IPS-20b (cell line): ENCODE results near the gene ARPC4.
"Not testable (repeated sequence)": the region's sequence is repeated elsewhere in the genome, so short reads cannot be mapped to it uniquely, and the experiment has no call there.

Source experiments
- H3K27ac ChIP-seq: one replicate; pipeline ENCODE4 v1.5.1; 2013; ENCODE audit warnings: low read length
- H3K27me3 ChIP-seq: 2 replicates; pipeline ENCODE4 v1.6.1; 2013; ENCODE audit warnings: mild to moderate bottlenecking, low read length, inconsistent platforms; ENCODE audit not compliant: insufficient read depth
- H3K36me3 ChIP-seq: 2 replicates; pipeline ENCODE4 v1.6.1; 2013; ENCODE audit warnings: low read depth, mild to moderate bottlenecking, inconsistent platforms, low read length, moderate library complexity; ENCODE audit not compliant: insufficient read depth
- H3K4me1 ChIP-seq: 2 replicates; pipeline ENCODE4 v1.6.1; 2013; ENCODE audit warnings: mild to moderate bottlenecking, control low read depth, inconsistent platforms, low read length, moderate library complexity; ENCODE audit not compliant: insufficient read depth
- H3K4me3 ChIP-seq: 2 replicates; pipeline ENCODE4 v1.5.1; 2013; ENCODE audit warnings: mild to moderate bottlenecking, low read length, inconsistent platforms
- H3K9ac ChIP-seq: 2 replicates; pipeline ENCODE4 v1.6.1; 2013; ENCODE audit warnings: low read depth, mild to moderate bottlenecking, inconsistent platforms, low read length, moderate library complexity
- H3K9me3 ChIP-seq: 2 replicates; pipeline ENCODE4 v1.6.1; 2013; ENCODE audit warnings: mild to moderate bottlenecking, low read depth, low read length, inconsistent platforms; ENCODE audit not compliant: insufficient read depth

Gene ARPC4

GRCh38 chr3:9757427-9757826 lies 35.5 kb upstream of the ARPC4 start:
- Histone ChIP-seq H3K9ac (no peak overlapping the region), H3K4me3 (no peak overlapping the region), H3K36me3 (peaks cover 51% of the 10 kb centered on the region), H3K9me3 (no peaks in the 10 kb centered on the region), H3K27me3 (no peaks in the 10 kb centered on the region), H3K27ac (no peak overlapping the region), H3K4me1 (no peaks in the 10 kb centered on the region)

GRCh38 chr3:9760779-9761505 lies 31.9 kb upstream of the ARPC4 start:
- H3K9ac ChIP-seq = no peak overlapping the region
- no peak overlapping the region for H3K27ac ChIP-seq
- no peaks in the 10 kb centered on the region; the same call in 1 of the 2 replicates for H3K27me3 ChIP-seq
- no peaks in the 10 kb centered on the region for H3K9me3 ChIP-seq
- H3K4me3 ChIP-seq = no peak overlapping the region
- no peaks in the 10 kb centered on the region for H3K4me1 ChIP-seq
- H3K36me3 ChIP-seq = peaks cover 28% of the 10 kb centered on the region

GRCh38 chr3:9761919-9762318 lies 31.0 kb upstream of the ARPC4 start:
- Histone ChIP-seq H3K9me3 (no peaks in the 10 kb centered on the region), H3K4me1 (0 out of 2 replicates have a peak, but pooled peaks cover 3% of the 10 kb centered on the region), H3K9ac (no peak overlapping the region), H3K4me3 (no peak overlapping the region), H3K27me3 (peaks cover 9% of the 10 kb centered on the region; the same call in 1 of the 2 replicates), H3K36me3 (peaks cover 18% of the 10 kb centered on the region), H3K27ac (no peak overlapping the region)

- H3K9me3 ChIP-seq = no peaks in the 10 kb centered on the region
- H3K4me1 ChIP-seq = 0 out of 2 replicates have a peak, but pooled peaks cover 3% of the 10 kb centered on the region
- H3K9ac ChIP-seq = no peak overlapping the region
- peaks cover 18% of the 10 kb centered on the region for H3K27me3 ChIP-seq
- H3K4me3 ChIP-seq = no peak overlapping the region
- peaks cover 12% of the 10 kb centered on the region; the same call in 1 of the 2 replicates for H3K36me3 ChIP-seq
- H3K27ac ChIP-seq = no peak overlapping the region
These were observed 30.0 kb upstream of the ARPC4 start for GRCh38 chr3:9762871-9763270.

GRCh38 chr3:9765865-9766264 lies 27.0 kb upstream of the ARPC4 start:
- Histone ChIP-seq H3K9me3 (no peaks in the 10 kb centered on the region), H3K9ac (no peak overlapping the region; the same call in 1 of the 2 replicates), H3K4me1 (0 out of 2 replicates have a peak, but pooled peaks cover 3% of the 10 kb centered on the region), H3K36me3 (no peaks in the 10 kb centered on the region), H3K27me3 (peaks cover 44% of the 10 kb centered on the region), H3K27ac (no peak overlapping the region), H3K4me3 (no peak overlapping the region)

GRCh38 chr3:9767418-9767817 lies 25.5 kb upstream of the ARPC4 start:
- peaks cover 59% of the 10 kb centered on the region for H3K27me3 ChIP-seq
- no peaks in the 10 kb centered on the region for H3K9me3 ChIP-seq
- 0 out of 2 replicates have a peak, but pooled peaks cover 3% of the 10 kb centered on the region for H3K4me1 ChIP-seq
- no peak overlapping the region for H3K27ac ChIP-seq
- no peak overlapping the region for H3K9ac ChIP-seq
- H3K36me3 ChIP-seq = no peaks in the 10 kb centered on the region
- no peak overlapping the region for H3K4me3 ChIP-seq

DNA sequence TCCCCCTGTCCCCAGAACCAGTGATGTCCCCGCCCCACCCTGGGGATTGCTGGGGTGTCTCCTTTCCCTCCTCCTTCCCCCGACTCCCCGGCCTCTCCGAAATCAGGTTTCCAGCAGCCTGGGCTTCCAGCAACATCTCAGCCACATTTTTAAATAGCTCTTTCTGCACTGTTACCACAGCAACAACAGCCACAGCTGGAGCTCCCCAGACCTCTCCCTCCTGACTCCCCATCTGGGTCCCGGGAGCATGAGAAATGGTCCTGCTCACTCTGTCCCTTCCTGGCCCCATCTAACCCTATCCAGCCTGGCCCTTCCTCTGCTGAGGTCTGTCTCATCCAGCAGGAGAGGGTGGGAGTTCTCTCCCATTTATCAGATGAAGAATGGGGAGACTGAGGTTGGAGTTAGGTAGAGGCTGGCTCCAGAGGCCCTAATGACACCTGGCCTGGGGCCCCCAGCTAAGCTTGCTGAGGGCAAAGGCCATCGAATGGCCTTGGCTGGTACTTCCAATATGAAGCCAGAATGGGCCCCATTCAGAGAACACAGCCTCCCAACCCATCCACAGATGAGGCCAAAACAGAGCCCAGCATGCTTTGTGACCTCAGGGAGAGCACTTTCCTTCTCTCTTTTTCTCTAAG lies 24.6 kb upstream of the ARPC4 start:
- no peak overlapping the region for H3K27ac ChIP-seq
- no peak overlapping the region for H3K4me3 ChIP-seq
- no peak overlapping the region for H3K9ac ChIP-seq
- H3K36me3 ChIP-seq = no peaks in the 10 kb centered on the region
- H3K9me3 ChIP-seq = no peaks in the 10 kb centered on the region
- 0 out of 2 replicates have a peak, but pooled peaks cover 3% of the 10 kb centered on the region for H3K4me1 ChIP-seq
- H3K27me3 ChIP-seq = peaks cover 64% of the 10 kb centered on the region

- no peaks in the 10 kb centered on the region for H3K36me3 ChIP-seq
- H3K4me1 ChIP-seq = 0 out of 2 replicates have a peak, but pooled peaks cover 3% of the 10 kb centered on the region
- peaks cover 64% of the 10 kb centered on the region for H3K27me3 ChIP-seq
- no peak overlapping the region for H3K27ac ChIP-seq
- no peak overlapping the region for H3K9ac ChIP-seq
- no peaks in the 10 kb centered on the region for H3K9me3 ChIP-seq
- H3K4me3 ChIP-seq = peak overlapping the region; percentile 70
These were observed 23.9 kb upstream of the ARPC4 start for GRCh38 chr3:9769012-9769411.

DNA sequence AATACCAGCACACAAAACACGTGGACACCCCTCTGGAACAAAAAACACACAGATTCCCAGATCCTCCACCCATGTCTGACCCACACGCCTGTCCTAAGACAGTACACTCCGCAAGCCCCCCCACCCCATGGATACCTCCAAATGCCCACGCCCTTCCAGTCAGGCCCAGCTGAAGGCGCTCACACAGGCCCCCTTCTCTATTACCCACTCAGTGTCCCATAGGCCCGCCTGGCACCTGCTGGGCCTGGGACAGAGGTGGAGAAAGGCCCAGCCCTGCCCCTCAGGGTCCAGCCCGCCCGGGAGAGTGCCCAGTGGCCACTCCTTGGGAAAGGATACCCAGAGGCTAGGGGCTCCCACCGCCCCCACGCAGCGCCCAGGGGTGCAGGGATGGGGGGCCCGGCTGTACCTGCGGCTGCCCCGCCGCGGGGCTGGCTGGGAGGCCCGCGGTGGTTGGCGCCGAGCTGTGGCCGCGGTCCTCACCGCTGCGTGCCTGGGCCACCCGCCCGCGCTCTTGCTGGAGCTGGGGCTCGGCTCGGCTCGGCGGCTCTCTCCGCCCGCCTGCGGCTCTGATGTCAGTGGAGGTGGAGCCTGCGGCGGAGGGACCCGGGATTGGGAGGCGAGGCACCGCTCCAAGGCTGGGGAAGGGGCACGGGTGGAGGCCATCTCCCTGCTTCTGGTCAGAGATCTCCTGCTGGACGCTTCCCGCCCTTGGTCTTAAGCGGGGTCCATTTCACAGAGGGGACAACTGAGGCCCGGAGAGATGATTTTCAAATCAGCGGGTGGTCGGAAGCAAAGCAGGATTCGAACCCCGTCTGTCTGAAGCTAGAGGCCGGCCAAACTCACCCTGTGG lies 23.2 kb upstream of the ARPC4 start, which contains the start of gene CAMK1:
TSS of gene CAMK1 (minus strand) at position 522 of the 850 bp plus-strand sequence. CDS start 2,198 bp downstream, outside the sequence.
- Histone ChIP-seq H3K9ac (peak within 1 kb of the TSS; percentile 54; the same call in 1 of the 2 replicates), H3K9me3 (no peaks in the 10 kb centered on the region), H3K4me1 (0 out of 2 replicates have a peak, but pooled peaks cover 3% of the 10 kb centered on the region), H3K4me3 (peak within 1 kb of the TSS; percentile 70), H3K36me3 (no peaks in the 10 kb centered on the region), H3K27ac (no peak within 1 kb of the TSS), H3K27me3 (peaks cover 64% of the 10 kb centered on the region)

DNA sequence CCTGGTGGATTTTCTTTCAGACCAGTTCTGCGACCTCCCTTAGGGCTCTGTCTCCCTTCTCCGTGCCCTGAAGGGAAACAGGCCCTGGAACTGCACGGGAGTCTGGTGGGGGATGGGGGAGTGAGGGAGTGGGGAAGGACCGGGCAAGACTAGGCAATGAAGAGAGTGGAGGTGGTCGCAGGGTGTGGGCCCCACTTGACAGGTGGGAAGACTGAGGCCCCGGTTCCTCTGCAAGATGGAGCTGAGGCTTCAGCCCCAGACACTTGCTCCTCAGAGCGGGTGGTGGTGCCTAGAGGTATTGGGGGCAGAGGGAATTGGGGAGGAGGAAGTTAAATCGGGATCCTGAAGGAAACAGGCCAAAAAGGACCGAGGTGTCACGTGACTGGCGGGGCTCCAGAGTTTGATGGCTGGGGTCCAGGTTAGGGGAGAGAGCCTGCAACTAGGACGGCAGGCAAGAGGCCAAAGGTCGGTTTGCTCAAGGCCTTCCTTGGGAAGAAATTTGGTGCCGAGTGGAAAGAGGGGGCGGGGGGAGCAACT lies 22.5 kb upstream of the ARPC4 start:
- no peak overlapping the region for H3K27ac ChIP-seq
- no peaks in the 10 kb centered on the region for H3K36me3 ChIP-seq
- H3K4me3 ChIP-seq = peak overlapping the region; percentile 70
- H3K9ac ChIP-seq = peak overlapping the region; percentile 54; the same call in 1 of the 2 replicates
- H3K9me3 ChIP-seq = no peaks in the 10 kb centered on the region
- peaks cover 64% of the 10 kb centered on the region for H3K27me3 ChIP-seq
- 0 out of 2 replicates have a peak, but pooled peaks cover 3% of the 10 kb centered on the region for H3K4me1 ChIP-seq

GRCh38 chr3:9771007-9771406 lies 21.9 kb upstream of the ARPC4 start:
- not testable (repeated sequence) for H3K27ac ChIP-seq, H3K36me3 ChIP-seq, H3K9ac ChIP-seq, H3K4me1 ChIP-seq, H3K4me3 ChIP-seq, H3K9me3 ChIP-seq
- peaks cover 64% of the 10 kb centered on the region for H3K27me3 ChIP-seq
